HepG2 (cell line): Measurements from ENCODE around the gene ASIC2. TPM values are rescaled to one million over a fixed set of nuclear protein-coding genes. Genes with fewer than 3 reads are reported as not detected.

Source experiments
- ATAC-seq: fragments of 200-7000 bp; cut with Tn5 transposase; 3 replicates; pipeline ENCODE4 v1.9.1; 2020; ENCODE audit warnings: mild to moderate bottlenecking, moderate library complexity
- BruUV-seq: library from RNA; stranded (reverse); fragments of 400-500 nt; replicated peaks from 2 replicates; lab custom pipeline; 2021; lab: Mats Ljungman, UMichigan
- CTCF ChIA-PET: fragments of 300-600 bp; formaldehyde crosslinking; extraction: SDS; loops from one replicate; lab custom pipeline; 2021; ENCODE audit warnings: low total read pairs, inconsistent platforms, low intra/inter-chr PET ratio; lab: Yijun Ruan, JAX
- POLR2A ChIA-PET: fragments of 350-600 bp; sonication (Branson Sonifier 250); formaldehyde crosslinking; loops from one replicate; lab custom pipeline; 2020; ENCODE audit warnings: antibody characterized with exemption, inconsistent platforms; lab: Yijun Ruan, JAX
- DNase-seq: peaks from one replicate; pipeline ENCODE4 v3.0.0-alpha.2; 2015; ENCODE audit warnings: low spot score
- FAIRE-seq: peaks from 3 replicates; lab custom pipeline; 2011; peaks lifted over from hg19 to GRCh38; lab: Jason Lieb, UNC
- H2AFZ ChIP-seq: one replicate; pipeline ENCODE4 v1.6.1; 2011; ENCODE audit warnings: low read length, inconsistent platforms
- H3K27ac ChIP-seq: fragments of 300-600 bp; 3 replicates; pipeline ENCODE4 v1.8.0; 2011; ENCODE audit warnings: mixed run types, mild to moderate bottlenecking, mixed read lengths, low read length, inconsistent platforms; ENCODE audit not compliant: insufficient read depth; ENCODE audit errors: extremely low read length
- H3K27me3 ChIP-seq, 2 experiments: fragments of 200-600 bp in 1 of 2; 2 replicates in 1 of 2; 3 replicates in 1 of 2; pipeline versions ENCODE4 v1.6.0 to v1.8.0; 2011; ENCODE audit warnings: low read length in 2 of 2, mild to moderate bottlenecking in 2 of 2, moderate library complexity in 2 of 2, inconsistent platforms in 1 of 2; ENCODE audit not compliant: insufficient read depth in 2 of 2, control insufficient read depth in 1 of 2
- H3K36me3 ChIP-seq, 2 experiments: fragments of 200-600 bp in 1 of 2; replicated peaks in 1 of 2; 2 replicates in 1 of 2; 3 replicates in 1 of 2; pipeline versions ENCODE4 v1.5.1 to v1.8.0; 2011; ENCODE audit warnings: low read length in 2 of 2, inconsistent platforms in 1 of 2; ENCODE audit not compliant: insufficient read depth in 2 of 2, control insufficient read depth in 1 of 2
- H3K4me1 ChIP-seq: 2 replicates; pipeline ENCODE4 v1.5.1; 2012; ENCODE audit warnings: low read length, inconsistent platforms; ENCODE audit not compliant: insufficient read depth
- H3K4me2 ChIP-seq: 2 replicates; pipeline ENCODE4 v1.6.0; 2011; ENCODE audit warnings: low read depth, low read length, inconsistent platforms
- H3K4me3 ChIP-seq, 3 experiments: fragments of 200-600 bp in 1 of 3; sonication (generic), shearing (Covaris generic) in 1 of 3; replicated peaks in 1 of 3; 2 replicates each; pipeline ENCODE4 v1.5.1; 2011 to 2016; ENCODE audit warnings: low read length in 3 of 3, inconsistent platforms in 2 of 3, low read depth in 2 of 3, mild to moderate bottlenecking in 2 of 3, control low read depth in 1 of 3, mixed read lengths in 1 of 3; ENCODE audit not compliant: insufficient read depth in 1 of 3
- H3K79me2 ChIP-seq: one replicate; pipeline ENCODE4 v1.6.1; 2011; ENCODE audit warnings: low read length, inconsistent platforms; ENCODE audit not compliant: insufficient read depth
- H3K9ac ChIP-seq: 2 replicates; pipeline ENCODE4 v1.6.0; 2011; ENCODE audit warnings: mild to moderate bottlenecking, low read depth, low read length, inconsistent platforms; ENCODE audit not compliant: insufficient read depth
- H3K9me3 ChIP-seq: 2 replicates; pipeline ENCODE4 v1.5.1; 2012; ENCODE audit warnings: mild to moderate bottlenecking, low read length
- H4K20me1 ChIP-seq: 2 replicates; pipeline ENCODE4 v1.6.0; 2011; ENCODE audit warnings: inconsistent platforms, mild to moderate bottlenecking, low read length, moderate library complexity; ENCODE audit not compliant: insufficient read depth
- AKAP8 ChIP-seq: sonication (generic); formaldehyde crosslinking; IDR thresholded peaks from 2 replicates; pipeline ENCODE4 v1.5.1; 2020; ENCODE audit warnings: mild to moderate bottlenecking, missing genetic modification reagents
- GABPA ChIP-seq, 2 experiments: IDR thresholded peaks; 2 replicates each; pipeline ENCODE4 v1.6.1; 2011 to 2016; ENCODE audit warnings: low read depth in 2 of 2, low read length in 1 of 2, missing biosample characterization in 1 of 2, missing genetic modification characterization in 1 of 2
- KLF16 ChIP-seq, 2 experiments: sonication (generic) in 1 of 2; formaldehyde crosslinking in 1 of 2; IDR thresholded peaks; 2 replicates each; pipeline versions ENCODE4 v1.6.1 to v1.8.0; 2016 to 2023; ENCODE audit warnings: missing genetic modification reagents in 2 of 2, missing compliant biosample characterization in 1 of 2
- MED1 ChIP-seq: sonication (generic); formaldehyde crosslinking; IDR thresholded peaks from 2 replicates; pipeline ENCODE4 v1.4.0; 2020; ENCODE audit warnings: missing genetic modification reagents
- RBAK ChIP-seq: sonication (generic); formaldehyde crosslinking; IDR thresholded peaks from 2 replicates; pipeline ENCODE4 v1.5.1; 2020; ENCODE audit warnings: mild to moderate bottlenecking, missing genetic modification reagents
- REST ChIP-seq, 2 experiments: IDR thresholded peaks; 2 replicates each; pipeline ENCODE4 v1.6.1; 2011 to 2012; ENCODE audit warnings: low read length in 2 of 2, borderline replicate concordance in 1 of 2, low read depth in 1 of 2, mild to moderate bottlenecking in 1 of 2, moderate library complexity in 1 of 2
- THRA ChIP-seq: sonication (generic); formaldehyde crosslinking; IDR thresholded peaks from 2 replicates; pipeline ENCODE4 v1.4.0; 2020; ENCODE audit warnings: missing genetic modification reagents, borderline replicate concordance
- ZNF570 ChIP-seq: sonication (generic); formaldehyde crosslinking; IDR thresholded peaks from 2 replicates; pipeline ENCODE4 v1.4.0; 2020; ENCODE audit warnings: mild to moderate bottlenecking, missing genetic modification reagents, borderline replicate concordance
- ZNF589 ChIP-seq: sonication (generic); formaldehyde crosslinking; conservative IDR thresholded peaks from 2 replicates; pipeline ENCODE4 v1.8.0; 2022; ENCODE audit warnings: mild to moderate bottlenecking, moderate library complexity, missing genetic modification reagents
- WGBS: methylation state at CpG from one replicate; pipeline ENCODE4 v1.1.6; 2017; ENCODE audit warnings: low lambda C conversion rate; 5-methylcytosine and 5-hydroxymethylcytosine counted together
- in situ Hi-C: cut with HindIII; loops from 2 replicates; pipeline ENCODE4 v1.10.0; 2017; ENCODE audit warnings: low pct_unique_long_range_greater_than_20kb; ENCODE audit not compliant: extremely low pct_ligation_motif_present
- intact Hi-C: fragments of 100-400 bp; cut with micrococcal nuclease; formaldehyde crosslinking; loops from one replicate; pipeline ENCODE4 v1.10.0; 2022; ENCODE audit not compliant: unreplicated experiment
- polyA plus RNA-seq, 8 experiments: library from polyadenylated mRNA; depleted of rRNA in 3 of 8; stranded (reverse) in 7 of 8; unstranded in 1 of 8; fragments of >200 nt; fragmentation: Illumina TruSeq in 4 of 8; extraction: Trizol in 4 of 8; gene quantifications; 2 replicates each; pipeline versions ENCODE4 v1.2.1 to v1.2.3, GENCODE V29; 2011 to 2016; ENCODE audit warnings: low read depth in 4 of 8, missing spikeins in 1 of 8, mixed read lengths in 1 of 8; ENCODE audit not compliant: insufficient read depth in 1 of 8
- total RNA-seq, 5 experiments: library from RNA; depleted of rRNA; stranded (reverse); fragments of >200 nt; fragmentation: Illumina TruSeq; extraction: Trizol; gene quantifications; 2 replicates each; pipeline ENCODE4 v1.2.3, GENCODE V29; 2016; ENCODE audit warnings: low read depth in 1 of 5

Gene ASIC2
- total and polyA plus RNA-seq, 2 of the 13 experiments (the other 11 are each of a cell fraction or from before 2014, with no cell fraction given): not detected

- WGBS: 1% methylated on average over 3 of the region's 3 CpGs
- CTCF ChIA-PET: no interaction called here
Observed at GRCh38 chr17:33044771-33045170, 248.3 kb downstream of the ASIC2 start.

GRCh38 chr17:33040461-33040860 is 252.6 kb downstream of the ASIC2 start:
- intact Hi-C loops: no loop called here
- Histone ChIP-seq H2AFZ (no peak overlapping the region), H4K20me1 (no peaks in the 10 kb centered on the region), H3K4me3 (no peak overlapping the region), H3K36me3 (no peaks in the 10 kb centered on the region), H3K4me2 (no peak overlapping the region), H3K4me1 (no peaks in the 10 kb centered on the region), H3K9ac (no peak overlapping the region), H3K27ac (no peak overlapping the region), H3K9me3 (no peaks in the 10 kb centered on the region), H3K79me2 (no peaks in the 10 kb centered on the region), H3K27me3 (no peaks in the 10 kb centered on the region; a peak in 1 of 5 replicates)
- ATAC-seq (no peak), DNase-seq (no peak), FAIRE-seq (no peak)
- BruUV-seq: no TSS peak
- in situ Hi-C loops: loop anchor here (25.0 kb wide), 1 partner anchor 472 kb away; no protein-coding TSS in a partner anchor
- no peak for TF ChIP-seq AKAP8 (CRISPR knock-in tag)
- no peak for TF ChIP-seq ZNF589 (CRISPR knock-in tag)
- TF ChIP-seq KLF16 (CRISPR knock-in tag; IDR thresholded peaks at IDR 0.05): no peak
- no peak for TF ChIP-seq RBAK (CRISPR knock-in tag)
- no peak for TF ChIP-seq ZNF570 (CRISPR knock-in tag)
- TF ChIP-seq MED1 (CRISPR knock-in tag): no peak
- no peak for TF ChIP-seq THRA (CRISPR knock-in tag)
- TF ChIP-seq REST (IDR thresholded peaks at IDR 0.05; ENCODE audit: borderline replicate concordance in 1 of 2, low read depth in 1 of 2, low read length in 2 of 2): no peak
- ChIA-PET CTCF (no interaction called here), POLR2A (no interaction called here)
- 6% methylated on average over 4 of the region's 4 CpGs for WGBS

More at GRCh38 chr17:33044771-33045170, 248.3 kb downstream of the ASIC2 start:
- H3K4me3 ChIP-seq: no peak overlapping the region
- H3K27ac ChIP-seq: no peak overlapping the region
- in situ Hi-C loops (loop anchor here (25.0 kb wide), 1 partner anchor 468 kb away; no protein-coding TSS in a partner anchor), intact Hi-C loops (no loop called here)
- H2AFZ ChIP-seq: no peak overlapping the region
- POLR2A ChIA-PET: no interaction called here
- H3K79me2 ChIP-seq: no peaks in the 10 kb centered on the region
- DNase-seq (no peak), ATAC-seq (no peak), FAIRE-seq (no peak)
- H4K20me1 ChIP-seq: no peaks in the 10 kb centered on the region
- no peaks in the 10 kb centered on the region for H3K36me3 ChIP-seq
- no peak overlapping the region for H3K9ac ChIP-seq
- peaks cover 8% of the 10 kb centered on the region; the same call in 1 of the 2 replicates for H3K4me1 ChIP-seq
- TF ChIP-seq GABPA (IDR thresholded peaks at IDR 0.05; ENCODE audit: low read depth, low read length) (no peak), GABPA (CRISPR knock-in tag; IDR thresholded peaks at IDR 0.05; ENCODE audit: low read depth) (no peak)
- H3K9me3 ChIP-seq: no peaks in the 10 kb centered on the region
- peaks cover 2 to 5% of the 10 kb centered on the region in 2 experiments; a peak in 1 of 5 replicates for H3K27me3 ChIP-seq
- H3K4me2 ChIP-seq: no peak overlapping the region
- BruUV-seq: no TSS peak
